Upper lobe of right lung (tissue), 1 donor: ENCODE results near the gene CLSTN2. TPM values are rescaled to one million over a fixed set of nuclear protein-coding genes. Genes with fewer than 3 reads are reported as not detected.

Source experiments
- ATAC-seq: fragments of 200-7000 bp; cut with Tn5 transposase; one replicate; pipeline ENCODE4 v1.9.1; 2020; ENCODE audit warnings: mild to moderate bottlenecking, moderate library complexity
- DNase-seq: peaks from one replicate; pipeline ENCODE4 v3.0.0-alpha.2; 2020
- H3K27ac ChIP-seq: fragments of 200-600 bp; one replicate; pipeline ENCODE4 v1.8.0; 2022
- H3K27me3 ChIP-seq: fragments of 200-600 bp; one replicate; pipeline ENCODE4 v1.8.0; 2022; ENCODE audit warnings: mild to moderate bottlenecking
- H3K36me3 ChIP-seq: fragments of 200-600 bp; one replicate; pipeline ENCODE4 v1.8.0; 2022
- H3K4me1 ChIP-seq: fragments of 200-600 bp; one replicate; pipeline ENCODE4 v1.8.0; 2022
- H3K4me3 ChIP-seq: fragments of 200-600 bp; one replicate; pipeline ENCODE4 v1.8.0; 2022; ENCODE audit warnings: mild to moderate bottlenecking
- H3K9me3 ChIP-seq: fragments of 200-600 bp; one replicate; pipeline ENCODE4 v1.8.0; 2022
- CTCF ChIP-seq: fragments of 200-600 bp; IDR thresholded peaks from one replicate; pipeline ENCODE4 v1.8.0; 2022; ENCODE audit warnings: antibody characterized with exemption
- intact Hi-C: fragments of 100-400 bp; cut with DNase I; formaldehyde crosslinking; loops from one replicate; pipeline ENCODE4 v1.11.0; 2022
- total RNA-seq: library from RNA; stranded (reverse); fragmentation: NEBNext Ultra II Directional; extraction: Animal tissue kit (Norgen Biotek cat#: 25700); gene quantifications from one replicate; pipeline ENCODE4 v1.2.1, GENCODE V29; 2021
- donor health status: DM: no; HTN: yes; CAD: no; lungs with severe emphysema.

Gene CLSTN2
- total RNA-seq, 1 donor from 2014 or later, result 3.0 TPM

GRCh38 chr3:140177943-140178342 lies 243.0 kb downstream of the CLSTN2 start:
- intact Hi-C loops, result no loop called here
- no peaks in the 10 kb centered on the region for H3K27me3 ChIP-seq
- H3K4me3 ChIP-seq, result no peak overlapping the region
- H3K36me3 ChIP-seq, result no peaks in the 10 kb centered on the region
- DNase-seq (no peak), ATAC-seq (no peak)
- H3K27ac ChIP-seq, result no peak overlapping the region
- TF ChIP-seq CTCF, result no peak
- H3K4me1 ChIP-seq, result no peaks in the 10 kb centered on the region
- H3K9me3 ChIP-seq, result no peaks in the 10 kb centered on the region

- no peak for ATAC-seq
- intact Hi-C loops, result no loop called here
Observed at GRCh38 chr3:140178482-140178881, 243.5 kb downstream of the CLSTN2 start.

GRCh38 chr3:140180603-140181002 lies 245.6 kb downstream of the CLSTN2 start:
- TF ChIP-seq CTCF, result no peak
- intact Hi-C loops, result no loop called here
- Histone ChIP-seq H3K4me3 (no peak overlapping the region), H3K9me3 (no peaks in the 10 kb centered on the region), H3K27ac (no peak overlapping the region), H3K36me3 (no peaks in the 10 kb centered on the region), H3K27me3 (no peaks in the 10 kb centered on the region), H3K4me1 (no peaks in the 10 kb centered on the region)
- ATAC-seq (no peak), DNase-seq (no peak)

More at GRCh38 chr3:140178482-140178881, 243.5 kb downstream of the CLSTN2 start:
- Histone ChIP-seq H3K36me3 (no peaks in the 10 kb centered on the region), H3K27ac (no peak overlapping the region), H3K4me1 (no peaks in the 10 kb centered on the region), H3K9me3 (no peaks in the 10 kb centered on the region), H3K4me3 (no peak overlapping the region), H3K27me3 (no peaks in the 10 kb centered on the region)
- DNase-seq, result no peak
- no peak for TF ChIP-seq CTCF

GRCh38 chr3:140185375-140185774 lies 250.4 kb downstream of the CLSTN2 start:
- ATAC-seq (no peak), DNase-seq (no peak)
- Histone ChIP-seq H3K36me3 (no peaks in the 10 kb centered on the region), H3K4me1 (peaks cover 11% of the 10 kb centered on the region), H3K4me3 (no peak overlapping the region), H3K27ac (no peak overlapping the region), H3K27me3 (no peaks in the 10 kb centered on the region), H3K9me3 (no peaks in the 10 kb centered on the region)
- intact Hi-C loops, result no loop called here
- no peak for TF ChIP-seq CTCF

- intact Hi-C loops, result no loop called here
- ATAC-seq (no peak), DNase-seq (no peak)
- Histone ChIP-seq H3K36me3 (no peaks in the 10 kb centered on the region), H3K27ac (no peak overlapping the region), H3K4me1 (peaks cover 11% of the 10 kb centered on the region), H3K9me3 (no peaks in the 10 kb centered on the region), H3K27me3 (no peaks in the 10 kb centered on the region), H3K4me3 (no peak overlapping the region)
- no peak for TF ChIP-seq CTCF
Observed at GRCh38 chr3:140186421-140186920, 251.5 kb downstream of the CLSTN2 start.

- Histone ChIP-seq H3K36me3 (no peaks in the 10 kb centered on the region), H3K27me3 (no peaks in the 10 kb centered on the region), H3K4me1 (peaks cover 11% of the 10 kb centered on the region), H3K4me3 (no peak overlapping the region), H3K9me3 (no peaks in the 10 kb centered on the region), H3K27ac (no peak overlapping the region)
- TF ChIP-seq CTCF, result no peak
- ATAC-seq, result peak; percentile 35
- no peak for DNase-seq
- intact Hi-C loops, result no loop called here
Observed at GRCh38 chr3:140187028-140187427, 252.0 kb downstream of the CLSTN2 start.
